HepG2 (cell line): ENCODE data around the gene ZFP3. TPM values are rescaled to one million over a fixed set of nuclear protein-coding genes. Genes with fewer than 3 reads are reported as not detected.

Source experiments
- ATAC-seq: fragments of 200-7000 bp; cut with Tn5 transposase; 3 replicates; pipeline ENCODE4 v1.9.1; 2020; ENCODE audit warnings: mild to moderate bottlenecking, moderate library complexity
- BruUV-seq: library from RNA; stranded (reverse); fragments of 400-500 nt; replicated peaks from 2 replicates; lab custom pipeline; 2021; lab: Mats Ljungman, UMichigan
- CTCF ChIA-PET: fragments of 300-600 bp; formaldehyde crosslinking; extraction: SDS; loops from one replicate; lab custom pipeline; 2021; ENCODE audit warnings: low total read pairs, inconsistent platforms, low intra/inter-chr PET ratio; lab: Yijun Ruan, JAX
- POLR2A ChIA-PET: fragments of 350-600 bp; sonication (Branson Sonifier 250); formaldehyde crosslinking; loops from one replicate; lab custom pipeline; 2020; ENCODE audit warnings: antibody characterized with exemption, inconsistent platforms; lab: Yijun Ruan, JAX
- DNase-seq: peaks from one replicate; pipeline ENCODE4 v3.0.0-alpha.2; 2015; ENCODE audit warnings: low spot score
- FAIRE-seq: peaks from 3 replicates; lab custom pipeline; 2011; peaks lifted over from hg19 to GRCh38; lab: Jason Lieb, UNC
- H2AFZ ChIP-seq: one replicate; pipeline ENCODE4 v1.6.1; 2011; ENCODE audit warnings: low read length, inconsistent platforms
- H3K27ac ChIP-seq: fragments of 300-600 bp; 3 replicates; pipeline ENCODE4 v1.8.0; 2011; ENCODE audit warnings: mixed run types, mild to moderate bottlenecking, mixed read lengths, low read length, inconsistent platforms; ENCODE audit not compliant: insufficient read depth; ENCODE audit errors: extremely low read length
- H3K27me3 ChIP-seq, 2 experiments: fragments of 200-600 bp in 1 of 2; 2 replicates in 1 of 2; 3 replicates in 1 of 2; pipeline versions ENCODE4 v1.6.0 to v1.8.0; 2011; ENCODE audit warnings: low read length in 2 of 2, mild to moderate bottlenecking in 2 of 2, moderate library complexity in 2 of 2, inconsistent platforms in 1 of 2; ENCODE audit not compliant: insufficient read depth in 2 of 2, control insufficient read depth in 1 of 2
- H3K36me3 ChIP-seq, 2 experiments: fragments of 200-600 bp in 1 of 2; replicated peaks in 1 of 2; 2 replicates in 1 of 2; 3 replicates in 1 of 2; pipeline versions ENCODE4 v1.5.1 to v1.8.0; 2011; ENCODE audit warnings: low read length in 2 of 2, inconsistent platforms in 1 of 2; ENCODE audit not compliant: insufficient read depth in 2 of 2, control insufficient read depth in 1 of 2
- H3K4me1 ChIP-seq: 2 replicates; pipeline ENCODE4 v1.5.1; 2012; ENCODE audit warnings: low read length, inconsistent platforms; ENCODE audit not compliant: insufficient read depth
- H3K4me2 ChIP-seq: 2 replicates; pipeline ENCODE4 v1.6.0; 2011; ENCODE audit warnings: low read depth, low read length, inconsistent platforms
- H3K4me3 ChIP-seq, 3 experiments: fragments of 200-600 bp in 1 of 3; sonication (generic), shearing (Covaris generic) in 1 of 3; replicated peaks in 1 of 3; 2 replicates each; pipeline ENCODE4 v1.5.1; 2011 to 2016; ENCODE audit warnings: low read length in 3 of 3, inconsistent platforms in 2 of 3, low read depth in 2 of 3, mild to moderate bottlenecking in 2 of 3, control low read depth in 1 of 3, mixed read lengths in 1 of 3; ENCODE audit not compliant: insufficient read depth in 1 of 3
- H3K79me2 ChIP-seq: one replicate; pipeline ENCODE4 v1.6.1; 2011; ENCODE audit warnings: low read length, inconsistent platforms; ENCODE audit not compliant: insufficient read depth
- H3K9ac ChIP-seq: 2 replicates; pipeline ENCODE4 v1.6.0; 2011; ENCODE audit warnings: mild to moderate bottlenecking, low read depth, low read length, inconsistent platforms; ENCODE audit not compliant: insufficient read depth
- H3K9me3 ChIP-seq: 2 replicates; pipeline ENCODE4 v1.5.1; 2012; ENCODE audit warnings: mild to moderate bottlenecking, low read length
- H4K20me1 ChIP-seq: 2 replicates; pipeline ENCODE4 v1.6.0; 2011; ENCODE audit warnings: inconsistent platforms, mild to moderate bottlenecking, low read length, moderate library complexity; ENCODE audit not compliant: insufficient read depth
- MAFG ChIP-seq: sonication (generic); formaldehyde crosslinking; IDR thresholded peaks from 2 replicates; pipeline ENCODE4 v1.5.1; 2020; ENCODE audit warnings: mild to moderate bottlenecking, missing genetic modification reagents
- MED13 ChIP-seq: sonication (generic); formaldehyde crosslinking; IDR thresholded peaks from 2 replicates; pipeline ENCODE4 v1.5.0; 2020; ENCODE audit warnings: missing genetic modification reagents
- NFRKB ChIP-seq: fragments of 450-650 bp; IDR thresholded peaks from 2 replicates; pipeline ENCODE4 v1.6.1; 2017
- PTBP1 ChIP-seq: fragments of 200-400 bp; formaldehyde crosslinking; IDR thresholded peaks from 2 replicates; pipeline ENCODE4 v1.6.1; 2018; ENCODE audit warnings: low read length, low read depth; ENCODE audit not compliant: poor library complexity, severe bottlenecking
- RAD21 ChIP-seq: fragments of 450-650 bp; formaldehyde crosslinking; IDR thresholded peaks from 2 replicates; pipeline ENCODE4 v1.5.0; 2020; ENCODE audit warnings: mild to moderate bottlenecking
- RAD51 ChIP-seq: fragments of 450-650 bp; IDR thresholded peaks from 2 replicates; pipeline ENCODE4 v1.6.1; 2016; ENCODE audit warnings: borderline replicate concordance
- RBFOX2 ChIP-seq: fragments of 200-400 bp; formaldehyde crosslinking; IDR thresholded peaks from 2 replicates; pipeline ENCODE4 v1.6.1; 2017; ENCODE audit warnings: low read depth, mild to moderate bottlenecking, low read length
- TGIF2 ChIP-seq: IDR thresholded peaks from 2 replicates; pipeline ENCODE4 v1.6.1; 2016; ENCODE audit warnings: control low read depth, missing compliant biosample characterization
- ZBTB39 ChIP-seq: sonication (generic); formaldehyde crosslinking; IDR thresholded peaks from 2 replicates; pipeline ENCODE4 v1.5.0; 2020; ENCODE audit warnings: missing genetic modification reagents
- ZC3H4 ChIP-seq: sonication (generic); formaldehyde crosslinking; IDR thresholded peaks from 2 replicates; pipeline ENCODE4 v1.4.0; 2020; ENCODE audit warnings: missing genetic modification reagents, borderline replicate concordance
- ZNF136 ChIP-seq: sonication (generic); formaldehyde crosslinking; IDR thresholded peaks from 2 replicates; pipeline ENCODE4 v1.8.1; 2022; ENCODE audit warnings: low read depth, mild to moderate bottlenecking, moderate library complexity, missing genetic modification reagents
- WGBS: methylation state at CpG from one replicate; pipeline ENCODE4 v1.1.6; 2017; ENCODE audit warnings: low lambda C conversion rate; 5-methylcytosine and 5-hydroxymethylcytosine counted together
- in situ Hi-C: cut with HindIII; loops from 2 replicates; pipeline ENCODE4 v1.10.0; 2017; ENCODE audit warnings: low pct_unique_long_range_greater_than_20kb; ENCODE audit not compliant: extremely low pct_ligation_motif_present
- intact Hi-C: fragments of 100-400 bp; cut with micrococcal nuclease; formaldehyde crosslinking; loops from one replicate; pipeline ENCODE4 v1.10.0; 2022; ENCODE audit not compliant: unreplicated experiment
- polyA plus RNA-seq, 8 experiments: library from polyadenylated mRNA; depleted of rRNA in 3 of 8; stranded (reverse) in 7 of 8; unstranded in 1 of 8; fragments of >200 nt; fragmentation: Illumina TruSeq in 4 of 8; extraction: Trizol in 4 of 8; gene quantifications; 2 replicates each; pipeline versions ENCODE4 v1.2.1 to v1.2.3, GENCODE V29; 2011 to 2016; ENCODE audit warnings: low read depth in 4 of 8, missing spikeins in 1 of 8, mixed read lengths in 1 of 8; ENCODE audit not compliant: insufficient read depth in 1 of 8
- total RNA-seq, 5 experiments: library from RNA; depleted of rRNA; stranded (reverse); fragments of >200 nt; fragmentation: Illumina TruSeq; extraction: Trizol; gene quantifications; 2 replicates each; pipeline ENCODE4 v1.2.3, GENCODE V29; 2016; ENCODE audit warnings: low read depth in 1 of 5
- TF ChIP-seq, protein P1 (sequence below): sonication (generic); formaldehyde crosslinking; IDR thresholded peaks from 2 replicates; pipeline ENCODE4 v1.5.0; 2020; ENCODE audit warnings: missing genetic modification reagents
- TF ChIP-seq, protein P2 (sequence below): sonication (generic); formaldehyde crosslinking; IDR thresholded peaks from 2 replicates; pipeline ENCODE4 v1.8.0; 2022; ENCODE audit warnings: missing genetic modification reagents, low read depth, mild to moderate bottlenecking, borderline replicate concordance
- TF ChIP-seq, protein P3 (sequence below): sonication (generic); formaldehyde crosslinking; IDR thresholded peaks from 2 replicates; pipeline ENCODE4 v1.8.1; 2023; ENCODE audit warnings: missing genetic modification reagents, inconsistent platforms, borderline replicate concordance

Gene ZFP3
- total and polyA plus RNA-seq, 2 of the 13 experiments (the other 11 are each of a cell fraction or from before 2014, with no cell fraction given) = not detected

- H3K79me2 ChIP-seq = no peaks in the 10 kb centered on the region
- no peak overlapping the region for H3K4me2 ChIP-seq
- H3K9me3 ChIP-seq = peaks cover 24% of the 10 kb centered on the region
- no peaks in the 10 kb centered on the region for H3K36me3 ChIP-seq
- H3K4me1 ChIP-seq = no peaks in the 10 kb centered on the region
- 75% methylated on average over 5 of the region's 5 CpGs for WGBS
- POLR2A ChIA-PET = no interaction called here
- H2AFZ ChIP-seq = no peak overlapping the region
- in situ Hi-C loops = no loop called here
- DNase-seq = no peak
- no peak overlapping the region for H3K4me3 ChIP-seq
- H4K20me1 ChIP-seq = no peaks in the 10 kb centered on the region
- TF ChIP-seq PTBP1 (no peak), MED13 (CRISPR knock-in tag) (no peak), ZNF136 (CRISPR knock-in tag) (no peak), RAD21 (CRISPR knock-in tag) (no peak)
- TF ChIP-seq, protein P1, sequence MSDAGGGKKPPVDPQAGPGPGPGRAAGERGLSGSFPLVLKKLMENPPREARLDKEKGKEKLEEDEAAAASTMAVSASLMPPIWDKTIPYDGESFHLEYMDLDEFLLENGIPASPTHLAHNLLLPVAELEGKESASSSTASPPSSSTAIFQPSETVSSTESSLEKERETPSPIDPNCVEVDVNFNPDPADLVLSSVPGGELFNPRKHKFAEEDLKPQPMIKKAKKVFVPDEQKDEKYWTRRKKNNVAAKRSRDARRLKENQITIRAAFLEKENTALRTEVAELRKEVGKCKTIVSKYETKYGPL = no peak
- intact Hi-C loops = no loop called here
- H3K27me3 ChIP-seq = peaks cover 0 to 1% of the 10 kb centered on the region in 2 experiments; a peak in 2 of 5 replicates
- H3K27ac ChIP-seq = no peak overlapping the region
- ATAC-seq = no peak
- no peak for FAIRE-seq
- H3K9ac ChIP-seq = no peak overlapping the region
- no TSS peak for BruUV-seq
- CTCF ChIA-PET = no interaction called here
These were observed 21.0 kb downstream of the ZFP3 start for GRCh38 chr17:5099271-5099670.

GRCh38 chr17:5100832-5101231 lies 22.6 kb downstream of the ZFP3 start:
- no TSS peak for BruUV-seq
- Histone ChIP-seq H3K9me3 (peaks cover 14% of the 10 kb centered on the region), H3K9ac (no peak overlapping the region), H4K20me1 (no peaks in the 10 kb centered on the region)
- TF ChIP-seq, protein P2, sequence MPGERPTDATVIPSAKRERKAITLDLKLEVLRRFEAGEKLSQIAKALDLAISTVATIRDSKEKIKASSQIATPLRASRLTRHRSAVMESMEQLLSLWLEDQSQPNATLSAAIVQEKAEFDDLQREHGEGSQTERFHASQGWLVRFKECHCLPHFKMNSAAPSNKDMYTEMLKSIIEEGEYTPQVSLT (CRISPR knock-in tag) = no peak
- no peak for TF ChIP-seq RBFOX2
- TF ChIP-seq ZBTB39 = no peak
- no peak for TF ChIP-seq TGIF2 (CRISPR knock-in tag)
- no peak for TF ChIP-seq ZC3H4 (CRISPR knock-in tag)
- TF ChIP-seq RAD51 = no peak
- TF ChIP-seq, protein P3, sequence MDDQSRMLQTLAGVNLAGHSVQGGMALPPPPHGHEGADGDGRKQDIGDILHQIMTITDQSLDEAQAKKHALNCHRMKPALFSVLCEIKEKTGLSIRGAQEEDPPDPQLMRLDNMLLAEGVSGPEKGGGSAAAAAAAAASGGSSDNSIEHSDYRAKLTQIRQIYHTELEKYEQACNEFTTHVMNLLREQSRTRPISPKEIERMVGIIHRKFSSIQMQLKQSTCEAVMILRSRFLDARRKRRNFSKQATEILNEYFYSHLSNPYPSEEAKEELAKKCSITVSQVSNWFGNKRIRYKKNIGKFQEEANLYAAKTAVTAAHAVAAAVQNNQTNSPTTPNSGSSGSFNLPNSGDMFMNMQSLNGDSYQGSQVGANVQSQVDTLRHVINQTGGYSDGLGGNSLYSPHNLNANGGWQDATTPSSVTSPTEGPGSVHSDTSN = no peak
- TF ChIP-seq MAFG = no peak
- no peak for TF ChIP-seq NFRKB
- TF ChIP-seq, all 625 proteins: peak for 0
- peaks cover 1 to 4% of the 10 kb centered on the region in 2 experiments; a peak in 2 of 5 replicates for H3K36me3 ChIP-seq
- no peak for DNase-seq
- in situ Hi-C loops (no loop called here), intact Hi-C loops (no loop called here)
- H3K27ac ChIP-seq = no peak overlapping the region
- no peak overlapping the region for H3K4me3 ChIP-seq
- ChIA-PET POLR2A (no interaction called here), CTCF (no interaction called here)
- H3K27me3 ChIP-seq = peaks cover 0 to 1% of the 10 kb centered on the region in 2 experiments; a peak in 1 of 5 replicates
- no peak for FAIRE-seq
- H3K79me2 ChIP-seq = no peaks in the 10 kb centered on the region
- H2AFZ ChIP-seq = no peak overlapping the region
- ATAC-seq = peak; percentile 55
- 44% methylated on average over 3 of the region's 6 CpGs for WGBS
- no peaks in the 10 kb centered on the region for H3K4me1 ChIP-seq
- no peak overlapping the region for H3K4me2 ChIP-seq
